ENCODE data around the gene GOLT1B. TPM values are rescaled to one million over a fixed set of nuclear protein-coding genes. Genes with fewer than 3 reads are reported as not detected.

Gene GOLT1B
- total RNA-seq, 1 experiment from 2014 or later: 58.6 TPM

DNA sequence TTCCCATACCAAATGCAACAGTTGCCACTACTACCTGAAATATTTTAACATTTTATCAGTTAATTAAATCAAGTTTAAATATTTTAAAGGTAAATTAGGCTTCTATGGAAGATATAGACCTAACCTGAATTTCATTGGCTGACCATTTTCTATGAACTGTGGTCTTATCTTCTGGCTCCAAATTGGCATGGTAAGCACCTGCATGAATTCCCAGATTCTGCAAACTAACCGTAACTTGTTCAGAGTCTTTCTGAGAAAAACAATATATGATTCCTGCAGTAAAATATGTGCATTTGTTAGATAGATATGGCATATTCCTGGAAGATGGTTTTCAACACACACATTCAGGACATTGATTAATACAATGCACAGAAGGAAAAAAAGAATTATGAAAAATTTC, 26.0 kb upstream of the GOLT1B start:
- Mint-ChIP-seq H3K4me1 (ENCODE audit: insufficient read depth, unreplicated experiment) (no peaks in the 10 kb centered on the region), H3K27me3 (ENCODE audit: insufficient read depth, unreplicated experiment) (no peaks in the 10 kb centered on the region), H3K27ac (ENCODE audit: low read depth, unreplicated experiment) (no peak overlapping the region), H3K4me3 (ENCODE audit: unreplicated experiment) (no peak overlapping the region), H3K36me3 (ENCODE audit: insufficient read depth, unreplicated experiment) (peaks cover 60% of the 10 kb centered on the region), H3K9me3 (ENCODE audit: unreplicated experiment) (no peaks in the 10 kb centered on the region)
- no TSS peak for BruUV-seq (replicated peaks)
- ChIA-PET CTCF (interaction anchor here (1.2 kb wide), 1 partner anchor 30 kb away, joined by 3 read pairs; no protein-coding TSS in a partner anchor), POLR2A (interaction anchor here (0.7 kb wide), 1 partner anchor 51 kb away, joined by 3 read pairs; no protein-coding TSS in a partner anchor)
- intact Hi-C loops (cut with micrococcal nuclease): no loop called here
- no peak for DNase-seq (ENCODE audit: unreplicated experiment)
- TF ChIP-seq, protein P1, sequence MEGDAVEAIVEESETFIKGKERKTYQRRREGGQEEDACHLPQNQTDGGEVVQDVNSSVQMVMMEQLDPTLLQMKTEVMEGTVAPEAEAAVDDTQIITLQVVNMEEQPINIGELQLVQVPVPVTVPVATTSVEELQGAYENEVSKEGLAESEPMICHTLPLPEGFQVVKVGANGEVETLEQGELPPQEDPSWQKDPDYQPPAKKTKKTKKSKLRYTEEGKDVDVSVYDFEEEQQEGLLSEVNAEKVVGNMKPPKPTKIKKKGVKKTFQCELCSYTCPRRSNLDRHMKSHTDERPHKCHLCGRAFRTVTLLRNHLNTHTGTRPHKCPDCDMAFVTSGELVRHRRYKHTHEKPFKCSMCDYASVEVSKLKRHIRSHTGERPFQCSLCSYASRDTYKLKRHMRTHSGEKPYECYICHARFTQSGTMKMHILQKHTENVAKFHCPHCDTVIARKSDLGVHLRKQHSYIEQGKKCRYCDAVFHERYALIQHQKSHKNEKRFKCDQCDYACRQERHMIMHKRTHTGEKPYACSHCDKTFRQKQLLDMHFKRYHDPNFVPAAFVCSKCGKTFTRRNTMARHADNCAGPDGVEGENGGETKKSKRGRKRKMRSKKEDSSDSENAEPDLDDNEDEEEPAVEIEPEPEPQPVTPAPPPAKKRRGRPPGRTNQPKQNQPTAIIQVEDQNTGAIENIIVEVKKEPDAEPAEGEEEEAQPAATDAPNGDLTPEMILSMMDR (IDR thresholded peaks at IDR 0.05; ENCODE audit: unreplicated experiment): no peak

DNA sequence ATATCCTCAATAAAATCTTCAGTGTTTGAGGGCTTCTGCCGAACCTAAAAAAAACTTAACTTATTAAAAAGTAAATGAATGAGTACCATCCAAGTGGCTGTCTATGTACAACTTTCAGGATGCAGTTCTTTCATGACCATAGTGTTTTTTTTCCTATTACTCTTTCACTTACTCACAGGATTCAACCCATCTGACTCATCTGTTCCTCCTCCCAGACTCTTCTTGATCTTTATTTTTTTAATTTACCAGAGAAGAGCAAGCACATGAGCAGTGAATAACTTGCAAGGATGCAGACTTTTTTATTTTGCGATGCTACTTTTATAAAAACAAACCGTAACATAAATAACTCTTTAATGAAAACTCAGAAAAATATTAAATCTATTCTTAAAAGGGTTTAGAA, 24.6 kb upstream of the GOLT1B start:
- BruUV-seq (replicated peaks): no TSS peak
- peaks cover 48% of the 10 kb centered on the region for H3K36me3 Mint-ChIP-seq (ENCODE audit: insufficient read depth, unreplicated experiment)
- H3K27me3 Mint-ChIP-seq (ENCODE audit: insufficient read depth, unreplicated experiment): no peaks in the 10 kb centered on the region
- intact Hi-C loops (cut with micrococcal nuclease): no loop called here
- DNase-seq (ENCODE audit: unreplicated experiment): peak; percentile 5
- no peak overlapping the region for H3K4me3 Mint-ChIP-seq (ENCODE audit: unreplicated experiment)
- H3K9me3 Mint-ChIP-seq (ENCODE audit: unreplicated experiment): no peaks in the 10 kb centered on the region
- POLR2A ChIA-PET: no interaction called here
- CTCF ChIA-PET: no interaction called here
- H3K27ac Mint-ChIP-seq (ENCODE audit: low read depth, unreplicated experiment): no peak overlapping the region
- no peaks in the 10 kb centered on the region for H3K4me1 Mint-ChIP-seq (ENCODE audit: insufficient read depth, unreplicated experiment)
- TF ChIP-seq, protein P1 (IDR thresholded peaks at IDR 0.05; ENCODE audit: unreplicated experiment): no peak

DNA sequence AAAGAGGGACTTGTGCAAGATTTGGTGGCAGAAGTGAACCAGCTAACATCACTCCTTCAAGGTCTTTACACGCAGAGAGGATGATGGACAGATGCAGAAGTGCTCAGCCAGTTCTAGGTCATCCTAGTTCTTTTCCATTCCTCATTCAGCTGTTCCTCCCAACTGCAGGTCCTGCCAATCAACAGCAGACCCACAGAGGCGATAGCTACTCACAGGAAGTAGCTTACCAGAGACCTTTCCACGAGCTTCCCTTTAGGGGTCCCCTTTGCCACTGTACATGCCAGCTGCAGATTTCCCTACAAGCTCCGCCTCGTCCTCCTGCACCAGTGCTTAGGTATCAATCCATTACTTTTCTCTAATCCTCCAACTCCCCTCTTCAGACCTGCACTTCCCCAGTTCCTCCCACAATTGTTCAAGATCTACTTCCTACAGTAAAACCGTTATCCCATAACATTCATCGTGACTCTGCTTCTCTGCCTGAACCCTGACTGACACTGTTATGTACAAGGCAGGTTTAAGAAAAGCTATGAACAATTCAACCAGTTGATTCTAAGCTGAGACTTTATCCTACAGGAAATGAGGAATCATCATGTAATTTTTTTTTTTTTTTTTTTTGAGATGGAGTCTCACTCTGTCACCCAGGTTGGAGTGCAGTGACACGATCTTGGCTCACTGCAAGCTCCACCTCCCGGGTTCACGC, 22.7 kb upstream of the GOLT1B start:
- no peak for DNase-seq (ENCODE audit: unreplicated experiment)
- intact Hi-C loops (cut with micrococcal nuclease): no loop called here
- TF ChIP-seq, protein P1 (IDR thresholded peaks at IDR 0.05; ENCODE audit: unreplicated experiment): no peak
- Mint-ChIP-seq H3K4me3 (ENCODE audit: unreplicated experiment) (no peak overlapping the region), H3K4me1 (ENCODE audit: insufficient read depth, unreplicated experiment) (no peaks in the 10 kb centered on the region), H3K9me3 (ENCODE audit: unreplicated experiment) (no peaks in the 10 kb centered on the region), H3K36me3 (ENCODE audit: insufficient read depth, unreplicated experiment) (peaks cover 31% of the 10 kb centered on the region), H3K27ac (ENCODE audit: low read depth, unreplicated experiment) (no peak overlapping the region), H3K27me3 (ENCODE audit: insufficient read depth, unreplicated experiment) (no peaks in the 10 kb centered on the region)
- no TSS peak for BruUV-seq (replicated peaks)
- POLR2A ChIA-PET: no interaction called here
- CTCF ChIA-PET: interaction anchor here (0.8 to 1.1 kb wide), 3 partner anchors 14 to 173 kb away, joined by 3 to 4 read pairs (median 3); no protein-coding TSS in a partner anchor

DNA sequence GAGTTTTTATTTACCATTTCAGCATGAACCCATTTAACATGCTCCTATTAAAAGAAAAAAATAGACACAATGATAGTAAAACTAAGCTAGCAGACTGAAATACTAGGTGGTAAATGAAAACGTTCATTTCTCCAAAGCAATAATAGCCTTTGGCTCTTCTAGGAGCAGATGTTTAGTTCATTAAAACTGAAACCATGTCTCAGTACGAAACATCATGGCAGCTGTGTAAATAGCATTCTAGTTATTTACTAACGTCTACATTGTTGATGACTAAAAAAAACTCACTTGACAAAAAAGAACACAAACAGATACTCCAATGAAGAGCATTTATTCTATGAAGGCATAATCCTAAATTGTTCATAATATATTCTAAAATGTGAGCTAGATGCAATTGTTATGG, 18.1 kb upstream of the GOLT1B start:
- H3K36me3 Mint-ChIP-seq (ENCODE audit: insufficient read depth, unreplicated experiment): peaks cover 5% of the 10 kb centered on the region
- TF ChIP-seq, protein P1 (IDR thresholded peaks at IDR 0.05; ENCODE audit: unreplicated experiment): no peak
- no peaks in the 10 kb centered on the region for H3K27me3 Mint-ChIP-seq (ENCODE audit: insufficient read depth, unreplicated experiment)
- no TSS peak for BruUV-seq (replicated peaks)
- H3K4me1 Mint-ChIP-seq (ENCODE audit: insufficient read depth, unreplicated experiment): no peaks in the 10 kb centered on the region
- DNase-seq (ENCODE audit: unreplicated experiment): no peak
- no peaks in the 10 kb centered on the region for H3K9me3 Mint-ChIP-seq (ENCODE audit: unreplicated experiment)
- CTCF ChIA-PET: interaction anchor here (0.5 kb wide), 1 partner anchor 160 kb away, joined by 3 read pairs; no protein-coding TSS in a partner anchor
- intact Hi-C loops (cut with micrococcal nuclease): no loop called here
- H3K4me3 Mint-ChIP-seq (ENCODE audit: unreplicated experiment): no peak overlapping the region
- POLR2A ChIA-PET: interaction anchor here (1.1 kb wide), 1 partner anchor 9 kb away, joined by 3 read pairs; no protein-coding TSS in a partner anchor
- peak overlapping the region; percentile 15 for H3K27ac Mint-ChIP-seq (ENCODE audit: low read depth, unreplicated experiment)
